ENCODE measurements around the gene LRRC34.

- TF ChIP-seq YY1 (IDR thresholded peaks at IDR 0.05) (no peak), CTCF (IDR thresholded peaks at IDR 0.05; ENCODE audit: low read depth, low read length, missing input control) (no peak), MAX (IDR thresholded peaks at IDR 0.05) (no peak), ATF3 (IDR thresholded peaks at IDR 0.05) (no peak)
These were observed 37.9 kb upstream of the LRRC34 start for GRCh38 chr3:169850618-169851017.

Data from liver (tissue), 3 donors.